ENCODE measurements around the gene GABRB1. TPM values are rescaled to one million over a fixed set of nuclear protein-coding genes. Genes with fewer than 3 reads are reported as not detected.
A peak's percentile ranks its signal among the peaks of the same experiment; 100 is the strongest.

The GABRB1 gene
- polyA plus RNA-seq (2013, experiment 1 of 2) = 2.0 TPM
- 2.1 TPM for polyA plus RNA-seq (2013, experiment 2 of 2)

- Histone ChIP-seq H2BK5ac (ENCODE audit: low read depth, low read length, poor library complexity, severe bottlenecking) (no peak within 1 kb of the TSS), H3K27me3 (ENCODE audit: control insufficient read depth in 1 of 2, insufficient read depth in 1 of 2, low read length in 2 of 2) (peaks cover 0 to 44% of the 10 kb centered on the region in 2 experiments)
These were observed at the start of gene GABRB1 for GRCh38 chr4:47031011-47031678. Gene GABRB1 (plus strand): TSS chr4:47031567.

GRCh38 chr4:46984781-46985180, 46.6 kb upstream of the GABRB1 start:
- Histone ChIP-seq H2AFZ (ENCODE audit: low read depth, low read length) (no peak overlapping the region), H3K79me1 (replicated peaks; ENCODE audit: low read length, poor library complexity, severe bottlenecking) (no peaks in the 10 kb centered on the region), H2AK5ac (ENCODE audit: low read length, severe bottlenecking) (no peak overlapping the region), H2BK12ac (ENCODE audit: low read length in 2 of 2) (no peak overlapping the region), H4K91ac (ENCODE audit: low read length) (no peak overlapping the region), H3K9ac (ENCODE audit: low read length) (no peak overlapping the region), H3K4me3 (ENCODE audit: insufficient read depth in 1 of 2, low read depth in 1 of 2, low read length in 2 of 2) (no peak overlapping the region), H3K36me3 (ENCODE audit: control insufficient read depth in 1 of 2, insufficient read depth in 2 of 2, low read depth in 1 of 2, low read length in 2 of 2) (no peaks in the 10 kb centered on the region), H2BK5ac (ENCODE audit: low read depth, low read length, poor library complexity, severe bottlenecking) (no peak overlapping the region), H4K8ac (ENCODE audit: low read length) (no peak overlapping the region), H2BK15ac (ENCODE audit: low read depth, poor library complexity, severe bottlenecking) (no peak overlapping the region), H3K4me1 (ENCODE audit: control insufficient read depth, insufficient read depth, low read depth, low read length) (no peaks in the 10 kb centered on the region), H3K9me3 (ENCODE audit: control insufficient read depth, low read length) (no peaks in the 10 kb centered on the region), H2BK120ac (ENCODE audit: low read depth, low read length) (no peak overlapping the region), H3K4me2 (ENCODE audit: low read length, poor library complexity, severe bottlenecking) (no peak overlapping the region), H3K27me3 (ENCODE audit: control insufficient read depth in 1 of 2, insufficient read depth in 1 of 2, low read length in 2 of 2) (peaks cover 5 to 6% of the 10 kb centered on the region in 2 experiments), H3K27ac (ENCODE audit: low read length, poor library complexity, severe bottlenecking) (no peak overlapping the region), H3K14ac (ENCODE audit: low read length in 2 of 2) (no peak overlapping the region), H3K18ac (ENCODE audit: low read depth in 1 of 2, low read length in 2 of 2) (no peak overlapping the region), H3K4ac (ENCODE audit: low read depth in 1 of 2, low read length in 2 of 2) (no peak overlapping the region), H3K23ac (ENCODE audit: low read length in 2 of 2) (no peak overlapping the region)
- no peak for DNase-seq
- no CpG with 5 or more reads among the region's 1 CpG for WGBS

More at GRCh38 chr4:47031011-47031678, at the start of gene GABRB1:
- no peak within 1 kb of the TSS for H3K14ac ChIP-seq (ENCODE audit: low read length in 2 of 2)
- H3K27ac ChIP-seq (ENCODE audit: low read length, poor library complexity, severe bottlenecking) = no peak within 1 kb of the TSS
- WGBS = 6% methylated on average over 20 of the region's 20 CpGs
- peak; percentile 70 for DNase-seq
- H2BK12ac ChIP-seq (ENCODE audit: low read length in 2 of 2) = peak within 1 kb of the TSS in 1 of 2 experiments; percentile 29
- H3K4me2 ChIP-seq (ENCODE audit: low read length, poor library complexity, severe bottlenecking) = peak within 1 kb of the TSS; percentile 87
- H3K18ac ChIP-seq (ENCODE audit: low read depth in 1 of 2, low read length in 2 of 2) = peak within 1 kb of the TSS; percentile 23 to 64
- H3K4me1 ChIP-seq (ENCODE audit: control insufficient read depth, insufficient read depth, low read depth, low read length) = peaks cover 8% of the 10 kb centered on the region
- peak within 1 kb of the TSS; percentile 75 for H2AFZ ChIP-seq (ENCODE audit: low read depth, low read length)
- no peak within 1 kb of the TSS for H2BK120ac ChIP-seq (ENCODE audit: low read depth, low read length)
- no peak within 1 kb of the TSS for H2BK15ac ChIP-seq (ENCODE audit: low read depth, poor library complexity, severe bottlenecking)
- peak within 1 kb of the TSS in 1 of 2 experiments; percentile 55 for H3K4ac ChIP-seq (ENCODE audit: low read depth in 1 of 2, low read length in 2 of 2)
- peak within 1 kb of the TSS; percentile 58 to 77 for H3K4me3 ChIP-seq (ENCODE audit: insufficient read depth in 1 of 2, low read depth in 1 of 2, low read length in 2 of 2)
- H3K23ac ChIP-seq (ENCODE audit: low read length in 2 of 2) = no peak within 1 kb of the TSS
- no peaks in the 10 kb centered on the region for H3K79me1 ChIP-seq (replicated peaks; ENCODE audit: low read length, poor library complexity, severe bottlenecking)
- no peaks in the 10 kb centered on the region for H3K9me3 ChIP-seq (ENCODE audit: control insufficient read depth, low read length)
- H4K91ac ChIP-seq (ENCODE audit: low read length) = no peak within 1 kb of the TSS
- H4K8ac ChIP-seq (ENCODE audit: low read length) = no peak within 1 kb of the TSS
- peak within 1 kb of the TSS; percentile 21 for H3K9ac ChIP-seq (ENCODE audit: low read length)
- no peaks in the 10 kb centered on the region for H3K36me3 ChIP-seq (ENCODE audit: control insufficient read depth in 1 of 2, insufficient read depth in 2 of 2, low read depth in 1 of 2, low read length in 2 of 2)
- H2AK5ac ChIP-seq (ENCODE audit: low read length, severe bottlenecking) = no peak within 1 kb of the TSS

GRCh38 chr4:46986922-46987638, 44.3 kb upstream of the GABRB1 start:
- no peak overlapping the region for H3K18ac ChIP-seq (ENCODE audit: low read depth in 1 of 2, low read length in 2 of 2)
- no peak overlapping the region for H3K4ac ChIP-seq (ENCODE audit: low read depth in 1 of 2, low read length in 2 of 2)
- no peak overlapping the region for H2BK15ac ChIP-seq (ENCODE audit: low read depth, poor library complexity, severe bottlenecking)
- H3K4me1 ChIP-seq (ENCODE audit: control insufficient read depth, insufficient read depth, low read depth, low read length) = no peaks in the 10 kb centered on the region
- H3K79me1 ChIP-seq (replicated peaks; ENCODE audit: low read length, poor library complexity, severe bottlenecking) = no peaks in the 10 kb centered on the region
- no peaks in the 10 kb centered on the region for H3K9me3 ChIP-seq (ENCODE audit: control insufficient read depth, low read length)
- no peak overlapping the region for H3K9ac ChIP-seq (ENCODE audit: low read length)
- H3K27me3 ChIP-seq (ENCODE audit: control insufficient read depth in 1 of 2, insufficient read depth in 1 of 2, low read length in 2 of 2) = peaks cover 17 to 18% of the 10 kb centered on the region in 2 experiments
- H2BK12ac ChIP-seq (ENCODE audit: low read length in 2 of 2) = no peak overlapping the region
- no peak overlapping the region for H2AK5ac ChIP-seq (ENCODE audit: low read length, severe bottlenecking)
- H2BK5ac ChIP-seq (ENCODE audit: low read depth, low read length, poor library complexity, severe bottlenecking) = no peak overlapping the region
- H4K91ac ChIP-seq (ENCODE audit: low read length) = no peak overlapping the region
- no peak overlapping the region for H2BK120ac ChIP-seq (ENCODE audit: low read depth, low read length)
- no peak overlapping the region for H3K4me3 ChIP-seq (ENCODE audit: insufficient read depth in 1 of 2, low read depth in 1 of 2, low read length in 2 of 2)
- H3K27ac ChIP-seq (ENCODE audit: low read length, poor library complexity, severe bottlenecking) = no peak overlapping the region
- WGBS = 69% methylated on average over 3 of the region's 3 CpGs
- no peak for DNase-seq
- H3K14ac ChIP-seq (ENCODE audit: low read length in 2 of 2) = no peak overlapping the region
- no peaks in the 10 kb centered on the region for H3K36me3 ChIP-seq (ENCODE audit: control insufficient read depth in 1 of 2, insufficient read depth in 2 of 2, low read depth in 1 of 2, low read length in 2 of 2)
- no peak overlapping the region for H3K4me2 ChIP-seq (ENCODE audit: low read length, poor library complexity, severe bottlenecking)
- no peak overlapping the region for H2AFZ ChIP-seq (ENCODE audit: low read depth, low read length)
- H4K8ac ChIP-seq (ENCODE audit: low read length) = no peak overlapping the region
- no peak overlapping the region for H3K23ac ChIP-seq (ENCODE audit: low read length in 2 of 2)

GRCh38 chr4:46992338-46992737, 39.0 kb upstream of the GABRB1 start:
- Histone ChIP-seq H3K27ac (ENCODE audit: low read length, poor library complexity, severe bottlenecking) (no peak overlapping the region), H2BK12ac (ENCODE audit: low read length in 2 of 2) (no peak overlapping the region), H2BK5ac (ENCODE audit: low read depth, low read length, poor library complexity, severe bottlenecking) (no peak overlapping the region), H3K9ac (ENCODE audit: low read length) (no peak overlapping the region), H3K36me3 (ENCODE audit: control insufficient read depth in 1 of 2, insufficient read depth in 2 of 2, low read depth in 1 of 2, low read length in 2 of 2) (no peaks in the 10 kb centered on the region), H2BK15ac (ENCODE audit: low read depth, poor library complexity, severe bottlenecking) (no peak overlapping the region), H3K14ac (ENCODE audit: low read length in 2 of 2) (no peak overlapping the region), H3K27me3 (ENCODE audit: control insufficient read depth in 1 of 2, insufficient read depth in 1 of 2, low read length in 2 of 2) (peaks cover 45 to 53% of the 10 kb centered on the region in 2 experiments), H3K4me3 (ENCODE audit: insufficient read depth in 1 of 2, low read depth in 1 of 2, low read length in 2 of 2) (no peak overlapping the region), H2AFZ (ENCODE audit: low read depth, low read length) (no peak overlapping the region), H4K8ac (ENCODE audit: low read length) (no peak overlapping the region), H3K23ac (ENCODE audit: low read length in 2 of 2) (no peak overlapping the region), H4K91ac (ENCODE audit: low read length) (no peak overlapping the region), H3K18ac (ENCODE audit: low read depth in 1 of 2, low read length in 2 of 2) (no peak overlapping the region), H3K4me2 (ENCODE audit: low read length, poor library complexity, severe bottlenecking) (no peak overlapping the region), H2AK5ac (ENCODE audit: low read length, severe bottlenecking) (no peak overlapping the region), H3K9me3 (ENCODE audit: control insufficient read depth, low read length) (no peaks in the 10 kb centered on the region), H2BK120ac (ENCODE audit: low read depth, low read length) (no peak overlapping the region), H3K79me1 (replicated peaks; ENCODE audit: low read length, poor library complexity, severe bottlenecking) (no peaks in the 10 kb centered on the region), H3K4ac (ENCODE audit: low read depth in 1 of 2, low read length in 2 of 2) (no peak overlapping the region), H3K4me1 (ENCODE audit: control insufficient read depth, insufficient read depth, low read depth, low read length) (peaks cover 14% of the 10 kb centered on the region)
- no peak for DNase-seq
- WGBS = 40% methylated on average over 4 of the region's 9 CpGs
